ENCODE data around the gene TP53AIP1. TPM values are rescaled to one million over a fixed set of nuclear protein-coding genes. Genes with fewer than 3 reads are reported as not detected.
"Not testable (repeated sequence)": the region's sequence is repeated elsewhere in the genome, so short reads cannot be mapped to it uniquely, and the experiment has no call there.

TP53AIP1 gene
- total RNA-seq, 1 donor from 2014 or later: not detected

- Histone ChIP-seq H3K4me1 (no peaks in the 10 kb centered on the region), H3K9me3 (replicated peaks) (no peaks in the 10 kb centered on the region), H3K27me3 (ENCODE audit: low read depth) (peaks cover 20% of the 10 kb centered on the region), H3K4me3 (no peak overlapping the region), H3K36me3 (no peaks in the 10 kb centered on the region), H3K27ac (replicated peaks) (no peak overlapping the region)
- no peak for DNase-seq
- TF ChIP-seq, protein P1, sequence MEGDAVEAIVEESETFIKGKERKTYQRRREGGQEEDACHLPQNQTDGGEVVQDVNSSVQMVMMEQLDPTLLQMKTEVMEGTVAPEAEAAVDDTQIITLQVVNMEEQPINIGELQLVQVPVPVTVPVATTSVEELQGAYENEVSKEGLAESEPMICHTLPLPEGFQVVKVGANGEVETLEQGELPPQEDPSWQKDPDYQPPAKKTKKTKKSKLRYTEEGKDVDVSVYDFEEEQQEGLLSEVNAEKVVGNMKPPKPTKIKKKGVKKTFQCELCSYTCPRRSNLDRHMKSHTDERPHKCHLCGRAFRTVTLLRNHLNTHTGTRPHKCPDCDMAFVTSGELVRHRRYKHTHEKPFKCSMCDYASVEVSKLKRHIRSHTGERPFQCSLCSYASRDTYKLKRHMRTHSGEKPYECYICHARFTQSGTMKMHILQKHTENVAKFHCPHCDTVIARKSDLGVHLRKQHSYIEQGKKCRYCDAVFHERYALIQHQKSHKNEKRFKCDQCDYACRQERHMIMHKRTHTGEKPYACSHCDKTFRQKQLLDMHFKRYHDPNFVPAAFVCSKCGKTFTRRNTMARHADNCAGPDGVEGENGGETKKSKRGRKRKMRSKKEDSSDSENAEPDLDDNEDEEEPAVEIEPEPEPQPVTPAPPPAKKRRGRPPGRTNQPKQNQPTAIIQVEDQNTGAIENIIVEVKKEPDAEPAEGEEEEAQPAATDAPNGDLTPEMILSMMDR (IDR thresholded peaks at IDR 0.05; ENCODE audit: borderline replicate concordance): no peak
- intact Hi-C loops (cut with micrococcal nuclease): no loop called here
Observed at GRCh38 chr11:128924104-128924503, 18.6 kb downstream of the TP53AIP1 start.

- intact Hi-C loops (cut with micrococcal nuclease): no loop called here
- no peaks in the 10 kb centered on the region for H3K9me3 ChIP-seq (replicated peaks)
- peak; percentile 10 for DNase-seq
- no peak overlapping the region for H3K27ac ChIP-seq (replicated peaks)
- H3K36me3 ChIP-seq: no peaks in the 10 kb centered on the region
- H3K4me1 ChIP-seq: peaks cover 7% of the 10 kb centered on the region
- peaks cover 17% of the 10 kb centered on the region for H3K27me3 ChIP-seq (ENCODE audit: low read depth)
- TF ChIP-seq, protein P1 (IDR thresholded peaks at IDR 0.05; ENCODE audit: borderline replicate concordance): no peak
- H3K4me3 ChIP-seq: no peak overlapping the region
Observed at GRCh38 chr11:128921793-128922192, 20.9 kb downstream of the TP53AIP1 start.

DNA sequence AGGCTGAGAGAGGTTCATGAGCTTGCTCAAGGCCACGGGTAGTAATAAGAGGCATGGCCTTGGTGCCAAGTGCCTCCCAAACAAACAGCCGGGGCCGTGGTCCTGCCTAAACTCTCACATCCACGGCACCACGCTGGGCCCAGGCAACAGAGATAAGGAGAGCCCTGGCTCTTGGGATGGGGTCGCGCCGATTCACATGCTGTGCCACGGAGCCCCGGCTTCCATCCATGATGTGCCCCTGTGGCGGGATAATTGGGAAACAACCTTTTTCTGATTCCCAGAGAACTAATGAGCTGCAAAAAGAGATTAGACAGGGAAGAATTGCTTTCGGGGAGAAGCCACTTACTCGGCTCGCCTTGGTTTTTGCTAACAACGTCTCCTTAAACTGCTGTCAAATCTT, 22.0 kb downstream of the TP53AIP1 start:
- no peaks in the 10 kb centered on the region for H3K9me3 ChIP-seq (replicated peaks)
- H3K36me3 ChIP-seq: no peaks in the 10 kb centered on the region
- DNase-seq: peak; percentile 5
- TF ChIP-seq, protein P1 (IDR thresholded peaks at IDR 0.05; ENCODE audit: borderline replicate concordance): no peak
- H3K27me3 ChIP-seq (ENCODE audit: low read depth): peaks cover 8% of the 10 kb centered on the region
- no peak overlapping the region for H3K4me3 ChIP-seq
- peaks cover 7% of the 10 kb centered on the region for H3K4me1 ChIP-seq
- no peak overlapping the region for H3K27ac ChIP-seq (replicated peaks)
- intact Hi-C loops (cut with micrococcal nuclease): no loop called here

- H3K36me3 ChIP-seq; H3K27me3 ChIP-seq (ENCODE audit: low read depth); H3K4me3 ChIP-seq; intact Hi-C loops (cut with micrococcal nuclease); H3K9me3 ChIP-seq (replicated peaks); H3K27ac ChIP-seq (replicated peaks); DNase-seq: not testable (repeated sequence)
- H3K4me1 ChIP-seq: peaks cover 16% of the 10 kb centered on the region
Observed at GRCh38 chr11:128919635-128920034, 23.0 kb downstream of the TP53AIP1 start.

GRCh38 chr11:128919216-128919615, 23.5 kb downstream of the TP53AIP1 start:
- Histone ChIP-seq H3K36me3 (no peaks in the 10 kb centered on the region), H3K4me3 (no peak overlapping the region), H3K4me1 (peaks cover 20% of the 10 kb centered on the region), H3K27ac (replicated peaks) (no peak overlapping the region), H3K27me3 (ENCODE audit: low read depth) (peaks cover 8% of the 10 kb centered on the region), H3K9me3 (replicated peaks) (no peaks in the 10 kb centered on the region)
- TF ChIP-seq, protein P1 (IDR thresholded peaks at IDR 0.05; ENCODE audit: borderline replicate concordance): no peak
- DNase-seq: peak; percentile 5
- intact Hi-C loops (cut with micrococcal nuclease): no loop called here

DNA sequence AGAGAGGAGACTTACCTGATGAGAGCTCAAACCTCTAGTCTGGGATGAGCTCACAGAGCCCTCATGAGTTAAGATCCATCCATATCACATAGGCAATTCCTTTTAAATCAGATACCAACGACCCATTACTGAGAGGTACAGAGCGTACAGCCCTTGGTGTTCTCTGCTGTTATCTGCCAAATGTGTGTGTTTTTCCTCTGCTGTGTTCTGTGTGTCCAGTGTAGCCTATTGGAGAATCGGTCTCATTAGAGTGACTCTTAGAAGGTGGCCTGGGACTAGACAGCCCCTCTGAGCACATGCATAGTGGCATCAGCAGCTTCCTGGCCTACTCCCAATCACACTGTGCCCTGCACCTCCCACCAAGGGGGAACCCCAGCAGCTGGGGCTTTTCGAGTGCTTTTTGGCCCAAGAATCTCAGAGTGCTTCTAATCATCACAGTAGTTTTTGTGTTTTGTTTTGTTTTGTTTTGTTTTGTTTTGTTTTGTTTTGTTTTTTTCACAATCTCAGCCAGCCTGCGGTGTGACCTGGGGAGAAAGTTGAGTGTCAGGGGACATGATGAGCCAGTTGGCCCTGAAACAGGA, 25.4 kb downstream of the TP53AIP1 start:
- TF ChIP-seq, protein P1 (IDR thresholded peaks at IDR 0.05; ENCODE audit: borderline replicate concordance): no peak
- intact Hi-C loops (cut with micrococcal nuclease): no loop called here
- Histone ChIP-seq H3K9me3 (replicated peaks) (no peaks in the 10 kb centered on the region), H3K4me3 (no peak overlapping the region), H3K4me1 (peaks cover 20% of the 10 kb centered on the region), H3K27ac (replicated peaks) (no peak overlapping the region), H3K36me3 (no peaks in the 10 kb centered on the region), H3K27me3 (ENCODE audit: low read depth) (peaks cover 6% of the 10 kb centered on the region)
- peak; percentile 0 for DNase-seq

Data from left ventricle myocardium inferior (tissue), 1 donor.